Testis (tissue), 3 donors: ENCODE results near the gene CADM1. TPM values are rescaled to one million over a fixed set of nuclear protein-coding genes. Genes with fewer than 3 reads are reported as not detected.

ENCODE experiments used
- DNase-seq: peaks from one replicate; pipeline ENCODE4 v3.0.0-alpha.2; 2019
- H3K27ac ChIP-seq, 2 donors: fragments of 200-600 bp; sonication (generic); one replicate each; pipeline ENCODE4 v1.5.1; 2019
- H3K27me3 ChIP-seq: fragments of 200-600 bp; sonication (generic); one replicate; pipeline ENCODE4 v1.5.1; 2019
- H3K36me3 ChIP-seq: fragments of 200-600 bp; sonication (generic); one replicate; pipeline ENCODE4 v1.5.1; 2017; ENCODE audit warnings: low read depth; ENCODE audit errors: missing control alignments
- H3K4me1 ChIP-seq: fragments of 200-600 bp; sonication (generic); one replicate; pipeline ENCODE4 v1.5.1; 2019
- H3K4me3 ChIP-seq, 2 donors: fragments of 200-600 bp; sonication (generic); one replicate each; pipeline ENCODE4 v1.5.1; 2017 to 2019
- H3K9me3 ChIP-seq: fragments of 200-600 bp; sonication (generic); one replicate; pipeline ENCODE4 v1.5.1; 2017
- POLR2A ChIP-seq: fragments of 450-650 bp; IDR thresholded peaks from one replicate; pipeline ENCODE4 v1.6.1; 2017; ENCODE audit warnings: antibody characterized with exemption, mild to moderate bottlenecking, moderate library complexity
- WGBS, 2 donors: methylation state at CpG; one replicate each; pipeline ENCODE4 v1.1.5; 2018; 5-methylcytosine and 5-hydroxymethylcytosine counted together
- intact Hi-C: fragments of 100-400 bp; cut with DNase I; formaldehyde crosslinking; loops from one replicate; pipeline ENCODE4 v1.15.1; 2023; ENCODE audit warnings: low total_unique reads
- polyA plus RNA-seq: library from polyadenylated mRNA; stranded (reverse); fragments of 350-450 nt; fragmentation: Illumina TruSeq; extraction: RNeasy Lipid Tissue Mini Kit (QIAGEN cat#74804); gene quantifications from one replicate; pipeline ENCODE4 v1.2.3, GENCODE V29; 2014; ENCODE audit warnings: low read depth, low replicate concordance; ENCODE audit not compliant: insufficient read depth
- total RNA-seq, 2 donors: library from RNA; depleted of rRNA; stranded (reverse); fragments of >200 nt; gene quantifications; one replicate each; pipeline ENCODE4 v1.2.3, GENCODE V29; 2016
- TF ChIP-seq, protein P1 (sequence below), 3 experiments: fragments of 450-650 bp in 2 of 3; fragments of 200-600 bp in 1 of 3; sonication (generic) in 1 of 3; IDR thresholded peaks; one replicate each; pipeline ENCODE4 v1.5.1; 2016 to 2019; ENCODE audit warnings: antibody characterized with exemption in 3 of 3, mild to moderate bottlenecking in 2 of 3, moderate library complexity in 1 of 3

The CADM1 gene
- total and polyA plus RNA-seq, 3 donors from 2014 or later: 135 to 230 (median 216) TPM

- intact Hi-C loops: no loop called here
- Histone ChIP-seq H3K27me3 (no peaks in the 10 kb centered on the region), H3K4me3 (no peak overlapping the region), H3K9me3 (no peaks in the 10 kb centered on the region), H3K4me1 (no peaks in the 10 kb centered on the region), H3K27ac (no peak overlapping the region), H3K36me3 (no peaks in the 10 kb centered on the region)
- WGBS, 2 donors: 22 to 68% methylated on average over 1 of the region's 1 CpG
- TF ChIP-seq, protein P1, sequence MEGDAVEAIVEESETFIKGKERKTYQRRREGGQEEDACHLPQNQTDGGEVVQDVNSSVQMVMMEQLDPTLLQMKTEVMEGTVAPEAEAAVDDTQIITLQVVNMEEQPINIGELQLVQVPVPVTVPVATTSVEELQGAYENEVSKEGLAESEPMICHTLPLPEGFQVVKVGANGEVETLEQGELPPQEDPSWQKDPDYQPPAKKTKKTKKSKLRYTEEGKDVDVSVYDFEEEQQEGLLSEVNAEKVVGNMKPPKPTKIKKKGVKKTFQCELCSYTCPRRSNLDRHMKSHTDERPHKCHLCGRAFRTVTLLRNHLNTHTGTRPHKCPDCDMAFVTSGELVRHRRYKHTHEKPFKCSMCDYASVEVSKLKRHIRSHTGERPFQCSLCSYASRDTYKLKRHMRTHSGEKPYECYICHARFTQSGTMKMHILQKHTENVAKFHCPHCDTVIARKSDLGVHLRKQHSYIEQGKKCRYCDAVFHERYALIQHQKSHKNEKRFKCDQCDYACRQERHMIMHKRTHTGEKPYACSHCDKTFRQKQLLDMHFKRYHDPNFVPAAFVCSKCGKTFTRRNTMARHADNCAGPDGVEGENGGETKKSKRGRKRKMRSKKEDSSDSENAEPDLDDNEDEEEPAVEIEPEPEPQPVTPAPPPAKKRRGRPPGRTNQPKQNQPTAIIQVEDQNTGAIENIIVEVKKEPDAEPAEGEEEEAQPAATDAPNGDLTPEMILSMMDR (IDR thresholded peaks at IDR 0.05): no peak
- TF ChIP-seq POLR2A: no peak
- no peak for DNase-seq
Observed at GRCh38 chr11:115446214-115446613, 58.0 kb downstream of the CADM1 start.

DNA sequence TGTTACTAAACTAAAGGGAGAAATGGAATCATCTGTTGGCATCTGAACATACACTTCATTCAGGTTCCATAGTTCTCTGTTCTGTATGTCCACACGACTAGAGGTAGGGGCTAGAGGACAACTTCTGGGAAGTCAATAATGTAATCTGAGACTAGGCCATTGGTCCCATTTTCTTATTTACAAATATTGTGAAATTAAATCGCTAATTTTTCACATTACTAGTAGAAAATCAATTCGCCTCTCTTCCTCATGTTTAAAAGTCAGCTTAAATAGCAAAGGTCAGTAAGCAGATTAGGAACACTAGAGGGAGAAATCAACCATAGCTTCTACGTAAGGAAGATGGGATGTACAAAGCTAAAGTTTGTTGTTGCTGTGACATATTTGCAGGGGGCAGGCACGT, 59.7 kb downstream of the CADM1 start:
- H3K9me3 ChIP-seq: no peaks in the 10 kb centered on the region
- H3K27me3 ChIP-seq: no peaks in the 10 kb centered on the region
- intact Hi-C loops: no loop called here
- no peak overlapping the region for H3K4me3 ChIP-seq
- H3K27ac ChIP-seq: no peak overlapping the region
- H3K36me3 ChIP-seq: no peaks in the 10 kb centered on the region
- H3K4me1 ChIP-seq: no peaks in the 10 kb centered on the region
- TF ChIP-seq POLR2A: no peak
- WGBS, 2 donors: 81 to 86% methylated on average over 5 of the region's 5 CpGs
- DNase-seq: no peak

DNA sequence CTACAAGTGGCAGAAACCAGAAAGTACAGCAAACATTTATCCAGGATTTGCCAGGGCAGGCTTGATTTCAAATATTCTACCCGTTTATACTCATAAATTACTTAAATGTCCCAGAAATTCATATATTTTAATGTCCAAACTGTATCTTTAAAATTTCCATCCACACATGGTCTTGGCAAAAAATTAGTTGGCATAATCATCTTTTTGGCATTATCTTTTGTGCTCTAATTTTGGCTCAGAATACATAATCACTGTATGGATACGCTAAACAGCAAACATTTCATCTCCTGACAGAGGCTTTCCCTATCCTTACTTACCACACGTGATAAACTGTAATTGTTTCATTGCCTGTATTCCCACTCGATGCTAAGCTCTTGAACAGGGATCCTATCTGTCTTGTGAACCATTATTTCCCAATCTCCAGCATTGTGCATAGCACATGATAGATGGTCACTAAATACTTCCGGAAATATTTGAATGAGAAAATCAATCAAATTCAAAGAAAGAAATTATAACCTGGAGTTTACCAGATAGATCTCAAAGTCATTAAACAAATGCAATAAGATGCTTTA, 64.2 kb downstream of the CADM1 start:
- TF ChIP-seq, protein P1 (IDR thresholded peaks at IDR 0.05): no peak
- no peak for TF ChIP-seq POLR2A
- H3K27me3 ChIP-seq: no peaks in the 10 kb centered on the region
- H3K4me3 ChIP-seq: no peak overlapping the region
- H3K9me3 ChIP-seq: no peaks in the 10 kb centered on the region
- 69 to 80% methylated on average over 5 of the region's 5 CpGs for WGBS, 2 donors
- H3K4me1 ChIP-seq: no peaks in the 10 kb centered on the region
- no peak overlapping the region for H3K27ac ChIP-seq
- H3K36me3 ChIP-seq: no peaks in the 10 kb centered on the region
- intact Hi-C loops: no loop called here
- no peak for DNase-seq

DNA sequence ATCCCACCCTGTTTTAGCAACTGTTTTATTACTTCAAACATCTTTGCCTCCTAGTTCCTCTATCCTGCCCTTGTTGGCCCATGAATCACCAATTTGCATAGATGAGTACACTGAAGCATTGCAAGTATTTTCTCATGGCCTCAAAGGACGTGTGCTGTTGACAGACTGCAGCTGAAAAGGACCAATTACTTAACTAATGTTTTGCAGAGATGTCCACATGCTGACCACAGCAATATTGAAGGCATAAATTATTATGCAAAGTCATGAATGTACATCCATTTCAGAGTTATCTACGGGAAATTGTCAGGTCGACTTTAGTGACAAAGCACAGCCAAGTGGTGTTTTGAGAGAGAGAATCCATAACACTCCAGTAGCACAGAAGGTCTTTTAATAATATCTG, 64.8 kb downstream of the CADM1 start:
- Histone ChIP-seq H3K4me1 (no peaks in the 10 kb centered on the region), H3K36me3 (no peaks in the 10 kb centered on the region), H3K27me3 (no peaks in the 10 kb centered on the region), H3K4me3 (no peak overlapping the region), H3K9me3 (no peaks in the 10 kb centered on the region), H3K27ac (no peak overlapping the region)
- no peak for DNase-seq
- TF ChIP-seq, protein P1 (IDR thresholded peaks at IDR 0.05): no peak
- no peak for TF ChIP-seq POLR2A
- WGBS, 2 donors: 62 to 70% methylated on average over 3 of the region's 3 CpGs
- intact Hi-C loops: no loop called here

DNA sequence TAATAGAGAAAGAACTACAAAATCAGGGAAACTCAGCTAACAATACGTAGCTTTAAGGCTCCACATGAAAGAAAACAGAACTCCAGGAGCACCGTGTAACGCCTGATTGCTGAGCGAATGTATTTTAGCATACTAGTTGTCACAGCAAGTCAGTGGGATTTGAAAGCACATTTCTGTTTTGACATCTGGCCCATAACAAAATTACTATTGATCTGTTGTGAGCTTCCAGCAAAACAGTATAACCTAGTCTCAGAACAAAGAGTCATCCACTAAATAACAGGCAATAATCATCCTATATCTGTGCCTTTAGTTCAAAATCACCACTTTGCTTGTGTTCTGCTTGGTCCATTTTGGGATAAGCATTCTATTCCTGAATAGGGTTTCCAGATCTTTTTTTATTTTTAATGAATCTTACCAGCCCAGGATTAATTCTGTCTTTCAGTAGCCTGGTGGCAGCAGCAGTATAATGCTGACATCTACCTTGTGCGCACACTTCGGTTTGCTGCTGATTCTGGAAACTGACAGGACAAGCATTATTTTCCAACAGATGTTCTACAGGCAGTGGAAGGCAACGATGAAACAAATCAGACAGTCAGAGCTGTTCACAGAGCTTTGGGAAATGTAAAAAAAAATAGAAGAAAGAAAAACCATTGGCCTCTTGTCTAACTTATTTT, 66.2 kb downstream of the CADM1 start:
- Histone ChIP-seq H3K27me3 (no peaks in the 10 kb centered on the region), H3K9me3 (no peaks in the 10 kb centered on the region), H3K4me3 (no peak overlapping the region), H3K36me3 (no peaks in the 10 kb centered on the region), H3K27ac (no peak overlapping the region), H3K4me1 (no peaks in the 10 kb centered on the region)
- WGBS, 2 donors: 76 to 87% methylated on average over 7 of the region's 7 CpGs
- intact Hi-C loops: no loop called here
- TF ChIP-seq, protein P1 (IDR thresholded peaks at IDR 0.05): no peak
- no peak for TF ChIP-seq POLR2A
- no peak for DNase-seq
